ENCODE measurements around the gene HPS1. TPM values are rescaled to one million over a fixed set of nuclear protein-coding genes. Genes with fewer than 3 reads are reported as not detected.

Gene HPS1
- total RNA-seq, 1 donor from 2014 or later: 35.0 TPM

DNA sequence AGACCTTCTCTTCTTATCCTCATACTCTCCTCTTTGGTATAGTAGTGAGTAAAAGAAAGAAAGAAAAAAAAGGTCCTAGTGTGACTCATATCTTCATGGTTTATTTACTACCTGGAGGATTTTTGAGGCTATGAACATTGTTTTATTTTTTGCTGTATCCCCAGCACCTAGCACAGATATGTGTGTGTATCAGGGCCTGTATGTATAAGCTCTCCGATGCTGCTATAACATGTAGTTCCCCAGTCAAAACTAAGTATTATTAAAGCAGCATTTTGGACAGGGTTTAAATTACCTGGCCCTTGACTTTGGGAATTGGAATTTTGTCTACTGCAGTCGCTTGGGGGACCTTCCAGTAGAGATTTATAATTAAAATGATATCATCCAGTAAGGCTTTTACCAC, 78.1 kb downstream of the HPS1 start:
- no peak for DNase-seq (ENCODE audit: low read depth)

DNA sequence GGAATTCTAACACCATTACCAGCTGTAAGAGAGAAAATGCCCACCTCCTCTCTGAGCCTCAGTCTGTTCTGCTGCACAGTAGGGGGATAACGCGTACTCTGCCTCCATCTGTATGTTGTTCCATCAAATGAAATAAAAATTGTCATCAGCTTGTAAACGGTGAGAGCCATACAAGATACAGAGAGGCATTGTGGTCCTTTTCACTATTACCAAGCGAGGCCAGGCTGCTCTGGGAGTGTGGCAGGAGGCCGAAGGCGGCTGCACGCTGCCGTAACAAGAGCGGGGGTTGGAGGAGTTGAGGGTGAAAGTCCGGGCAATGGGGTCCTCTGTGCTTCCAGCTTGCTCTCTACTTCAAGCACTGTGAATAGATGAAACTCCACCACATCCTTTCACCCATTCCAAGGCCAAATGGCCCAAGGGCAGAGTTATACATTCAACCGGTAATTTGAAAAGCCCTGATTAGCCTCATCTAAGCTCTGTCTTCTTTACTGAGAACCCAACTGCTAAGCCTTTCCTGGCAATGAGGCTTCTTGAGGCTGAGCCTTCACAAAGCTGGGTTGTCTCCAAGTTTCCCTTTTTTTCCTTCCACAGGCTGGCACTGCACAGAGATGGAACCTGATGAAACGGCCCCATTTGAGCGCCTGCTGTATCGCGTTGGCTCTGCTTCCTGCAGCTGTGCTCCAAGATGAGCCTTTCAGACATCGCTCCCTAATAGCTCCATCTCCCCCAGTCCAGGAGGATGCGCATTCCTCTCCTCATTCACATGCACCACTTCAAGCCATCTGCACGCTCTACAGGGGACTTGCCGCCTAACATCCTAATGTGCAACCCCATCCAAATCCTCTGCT, 78.9 kb downstream of the HPS1 start:
- DNase-seq (ENCODE audit: low read depth): no peak

MicroRNA genes within 50 kb of the gene (microRNA counts, 767-probe panel; counts per million panel counts)
- microRNA hsa-miR-1287: not detected

Small RNA genes lying within 50 kb of the gene (microRNA-seq; reads per million reads assigned to microRNA genes)
- 76.6 reads per million, percentile 52 among the genes with 10 or more reads in this experiment for gene MIR1287
- gene MIR4685: not detected

Other genes starting within 250 kb of the HPS1 start
- gene LOXL4, start 178.7 kb downstream of the HPS1 start, total RNA-seq: 0.64 and 0.88 TPM in 2 replicates
- 7.3 and 9.7 TPM in 2 replicates for gene PYROXD2, start 31.8 kb downstream of the HPS1 start, total RNA-seq

Measured in myocyte (in vitro differentiated cells).